ENCODE measurements around the gene AKT2.

The AKT2 gene

GRCh38 chr19:40284501-40285352, at the start of gene AKT2:
Gene AKT2 (minus strand): TSS chr19:40285345. CDS start chr19:40265267, 20,078 bp downstream.
- TF ChIP-seq CREB1 (IDR thresholded peaks at IDR 0.05; ENCODE audit: low read depth) (no peak), ZBTB7A (IDR thresholded peaks at IDR 0.05; ENCODE audit: low read depth) (peak; percentile 84; the same call in 1 of the 2 replicates), TCF12 (IDR thresholded peaks at IDR 0.05; ENCODE audit: low read depth) (peak; percentile 18; the same call in 1 of the 2 replicates), EP300 (IDR thresholded peaks at IDR 0.05; ENCODE audit: borderline replicate concordance) (no peak; the same call in 1 of the 2 replicates), EGR1 (IDR thresholded peaks at IDR 0.05) (peak; percentile 87), NFIC (IDR thresholded peaks at IDR 0.05) (no peak), USF1 (IDR thresholded peaks at IDR 0.05) (no peak), MAX (IDR thresholded peaks at IDR 0.05) (peak; percentile 63)

GRCh38 chr19:40332669-40333068, 47.5 kb upstream of the AKT2 start:
- TF ChIP-seq TAF1 (IDR thresholded peaks at IDR 0.05; ENCODE audit: low read depth) = no peak

- TF ChIP-seq TAF1 (IDR thresholded peaks at IDR 0.05; ENCODE audit: low read depth) (no peak), RAD21 (IDR thresholded peaks at IDR 0.05; ENCODE audit: low read depth) (no peak), NFIC (IDR thresholded peaks at IDR 0.05) (no peak), USF1 (IDR thresholded peaks at IDR 0.05) (no peak), CEBPB (IDR thresholded peaks at IDR 0.05) (no peak), TCF12 (IDR thresholded peaks at IDR 0.05; ENCODE audit: low read depth) (no peak), REST (IDR thresholded peaks at IDR 0.05; ENCODE audit: low read depth) (no peak), CREB1 (IDR thresholded peaks at IDR 0.05; ENCODE audit: low read depth) (no peak), EGR1 (IDR thresholded peaks at IDR 0.05) (no peak)
These were observed 45.9 kb upstream of the AKT2 start for GRCh38 chr19:40331052-40331451.

GRCh38 chr19:40326201-40326600, 41.1 kb upstream of the AKT2 start:
- TF ChIP-seq REST (IDR thresholded peaks at IDR 0.05; ENCODE audit: low read depth) = no peak
- TF ChIP-seq TEAD4 (IDR thresholded peaks at IDR 0.05) = no peak

GRCh38 chr19:40323705-40324104, 38.6 kb upstream of the AKT2 start:
- TF ChIP-seq CEBPB (IDR thresholded peaks at IDR 0.05) = no peak
- TF ChIP-seq ZBTB7A (IDR thresholded peaks at IDR 0.05; ENCODE audit: low read depth) = no peak
- no peak for TF ChIP-seq CREB1 (IDR thresholded peaks at IDR 0.05; ENCODE audit: low read depth)
- no peak for TF ChIP-seq MAX (IDR thresholded peaks at IDR 0.05)
- no peak for TF ChIP-seq EGR1 (IDR thresholded peaks at IDR 0.05)
- TF ChIP-seq USF1 (IDR thresholded peaks at IDR 0.05) = no peak
- TF ChIP-seq NFIC (IDR thresholded peaks at IDR 0.05) = no peak
- TF ChIP-seq EP300 (IDR thresholded peaks at IDR 0.05; ENCODE audit: borderline replicate concordance) = no peak

GRCh38 chr19:40322951-40323615, 37.9 kb upstream of the AKT2 start:
- TF ChIP-seq EGR1 (IDR thresholded peaks at IDR 0.05) = no peak

- TF ChIP-seq ZBTB7A (IDR thresholded peaks at IDR 0.05; ENCODE audit: low read depth) = no peak
- TF ChIP-seq TAF1 (IDR thresholded peaks at IDR 0.05; ENCODE audit: low read depth) = no peak
- TF ChIP-seq EP300 (IDR thresholded peaks at IDR 0.05; ENCODE audit: borderline replicate concordance) = no peak
- no peak for TF ChIP-seq NFIC (IDR thresholded peaks at IDR 0.05)
- no peak for TF ChIP-seq TCF12 (IDR thresholded peaks at IDR 0.05; ENCODE audit: low read depth)
- TF ChIP-seq MAX (IDR thresholded peaks at IDR 0.05) = no peak
- TF ChIP-seq RAD21 (IDR thresholded peaks at IDR 0.05; ENCODE audit: low read depth) = no peak
- no peak for TF ChIP-seq EGR1 (IDR thresholded peaks at IDR 0.05)
- no peak for TF ChIP-seq CEBPB (IDR thresholded peaks at IDR 0.05)
- TF ChIP-seq REST (IDR thresholded peaks at IDR 0.05; ENCODE audit: low read depth) = no peak
- no peak for TF ChIP-seq TEAD4 (IDR thresholded peaks at IDR 0.05)
- no peak for TF ChIP-seq YY1 (IDR thresholded peaks at IDR 0.05; ENCODE audit: low read depth)
- no peak for TF ChIP-seq FOXM1 (IDR thresholded peaks at IDR 0.05; ENCODE audit: borderline replicate concordance, low read depth)
- no peak for TF ChIP-seq CREB1 (IDR thresholded peaks at IDR 0.05; ENCODE audit: low read depth)
- no peak for TF ChIP-seq USF1 (IDR thresholded peaks at IDR 0.05)
These were observed 37.1 kb upstream of the AKT2 start for GRCh38 chr19:40322271-40322610.

All from Ishikawa (cell line).